ENCODE measurements around the gene ZEB1.

DNA sequence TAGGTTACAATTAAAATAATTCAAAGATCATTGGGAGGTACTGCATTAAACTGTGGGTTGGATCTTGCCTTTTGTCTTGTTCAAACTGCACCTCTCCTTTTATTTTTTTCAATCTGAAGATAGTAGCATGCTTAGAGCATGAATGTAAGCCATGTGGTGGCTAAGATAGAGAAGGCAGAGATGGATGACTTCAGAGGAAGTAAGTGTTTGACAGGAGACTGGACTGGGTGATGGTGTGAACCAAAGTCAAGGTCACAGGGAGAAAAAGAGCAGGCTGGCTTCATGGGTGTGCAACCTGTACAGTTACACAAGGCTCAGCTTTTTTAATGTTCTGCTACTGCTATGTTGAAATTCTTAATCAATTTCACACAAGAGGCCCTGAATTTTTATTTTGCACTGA, 85.6 kb downstream of the ZEB1 start:
- TF ChIP-seq, protein P1, sequence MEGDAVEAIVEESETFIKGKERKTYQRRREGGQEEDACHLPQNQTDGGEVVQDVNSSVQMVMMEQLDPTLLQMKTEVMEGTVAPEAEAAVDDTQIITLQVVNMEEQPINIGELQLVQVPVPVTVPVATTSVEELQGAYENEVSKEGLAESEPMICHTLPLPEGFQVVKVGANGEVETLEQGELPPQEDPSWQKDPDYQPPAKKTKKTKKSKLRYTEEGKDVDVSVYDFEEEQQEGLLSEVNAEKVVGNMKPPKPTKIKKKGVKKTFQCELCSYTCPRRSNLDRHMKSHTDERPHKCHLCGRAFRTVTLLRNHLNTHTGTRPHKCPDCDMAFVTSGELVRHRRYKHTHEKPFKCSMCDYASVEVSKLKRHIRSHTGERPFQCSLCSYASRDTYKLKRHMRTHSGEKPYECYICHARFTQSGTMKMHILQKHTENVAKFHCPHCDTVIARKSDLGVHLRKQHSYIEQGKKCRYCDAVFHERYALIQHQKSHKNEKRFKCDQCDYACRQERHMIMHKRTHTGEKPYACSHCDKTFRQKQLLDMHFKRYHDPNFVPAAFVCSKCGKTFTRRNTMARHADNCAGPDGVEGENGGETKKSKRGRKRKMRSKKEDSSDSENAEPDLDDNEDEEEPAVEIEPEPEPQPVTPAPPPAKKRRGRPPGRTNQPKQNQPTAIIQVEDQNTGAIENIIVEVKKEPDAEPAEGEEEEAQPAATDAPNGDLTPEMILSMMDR (conservative IDR thresholded peaks at IDR 0.05): no peak
- no peak for TF ChIP-seq ZFX (IDR thresholded peaks at IDR 0.05)
